Vagina (tissue), 2 donors: ENCODE results near the gene DMAP1.

ENCODE experiments used
- POLR2A ChIP-seq, 2 donors: fragments of 450-650 bp; IDR thresholded peaks; one replicate each; pipeline ENCODE4 v1.6.1; 2017; ENCODE audit warnings: antibody characterized with exemption in 2 of 2, mild to moderate bottlenecking in 2 of 2, moderate library complexity in 2 of 2
- POLR2AphosphoS5 ChIP-seq, 2 donors: sonication (generic); formaldehyde crosslinking; IDR thresholded peaks; one replicate each; pipeline ENCODE4 v1.9.0; 2017; ENCODE audit warnings: antibody characterized with exemption in 2 of 2, mild to moderate bottlenecking in 2 of 2, low read depth in 1 of 2; ENCODE audit not compliant: insufficient read depth in 1 of 2
- TF ChIP-seq, protein P1 (sequence below), 3 experiments: fragments of 450-650 bp in 2 of 3; fragments of 200-600 bp in 1 of 3; sonication (generic) in 1 of 3; IDR thresholded peaks; one replicate each; pipeline ENCODE4 v1.5.1; 2017 to 2019; ENCODE audit warnings: antibody characterized with exemption in 3 of 3, mild to moderate bottlenecking in 2 of 3, moderate library complexity in 2 of 3

GRCh38 chr1:44263568-44264450, 50.5 kb downstream of the DMAP1 start:
- TF ChIP-seq, protein P1, sequence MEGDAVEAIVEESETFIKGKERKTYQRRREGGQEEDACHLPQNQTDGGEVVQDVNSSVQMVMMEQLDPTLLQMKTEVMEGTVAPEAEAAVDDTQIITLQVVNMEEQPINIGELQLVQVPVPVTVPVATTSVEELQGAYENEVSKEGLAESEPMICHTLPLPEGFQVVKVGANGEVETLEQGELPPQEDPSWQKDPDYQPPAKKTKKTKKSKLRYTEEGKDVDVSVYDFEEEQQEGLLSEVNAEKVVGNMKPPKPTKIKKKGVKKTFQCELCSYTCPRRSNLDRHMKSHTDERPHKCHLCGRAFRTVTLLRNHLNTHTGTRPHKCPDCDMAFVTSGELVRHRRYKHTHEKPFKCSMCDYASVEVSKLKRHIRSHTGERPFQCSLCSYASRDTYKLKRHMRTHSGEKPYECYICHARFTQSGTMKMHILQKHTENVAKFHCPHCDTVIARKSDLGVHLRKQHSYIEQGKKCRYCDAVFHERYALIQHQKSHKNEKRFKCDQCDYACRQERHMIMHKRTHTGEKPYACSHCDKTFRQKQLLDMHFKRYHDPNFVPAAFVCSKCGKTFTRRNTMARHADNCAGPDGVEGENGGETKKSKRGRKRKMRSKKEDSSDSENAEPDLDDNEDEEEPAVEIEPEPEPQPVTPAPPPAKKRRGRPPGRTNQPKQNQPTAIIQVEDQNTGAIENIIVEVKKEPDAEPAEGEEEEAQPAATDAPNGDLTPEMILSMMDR (IDR thresholded peaks at IDR 0.05), result no peak
- TF ChIP-seq POLR2AphosphoS5 (IDR thresholded peaks at IDR 0.05; ENCODE audit: insufficient read depth in 1 of 2, low read depth in 1 of 2) (no peak), POLR2A (IDR thresholded peaks at IDR 0.05) (no peak)
